Thyroid gland (tissue), 4 donors: ENCODE results near the gene CD38.

Source experiments
- POLR2A ChIP-seq, 2 donors: fragments of 450-650 bp; IDR thresholded peaks; one replicate each; pipeline ENCODE4 v1.6.1; 2017; ENCODE audit warnings: antibody characterized with exemption in 2 of 2, mild to moderate bottlenecking in 2 of 2, moderate library complexity in 1 of 2
- TF ChIP-seq, protein P1 (sequence below), 6 experiments: fragments of 200-600 bp in 3 of 6; fragments of 450-650 bp in 3 of 6; sonication (generic) in 3 of 6; IDR thresholded peaks; one replicate each; pipeline ENCODE4 v1.5.1; 2016 to 2019; ENCODE audit warnings: antibody characterized with exemption in 6 of 6, mild to moderate bottlenecking in 2 of 6, inconsistent platforms in 1 of 6, moderate library complexity in 1 of 6

DNA sequence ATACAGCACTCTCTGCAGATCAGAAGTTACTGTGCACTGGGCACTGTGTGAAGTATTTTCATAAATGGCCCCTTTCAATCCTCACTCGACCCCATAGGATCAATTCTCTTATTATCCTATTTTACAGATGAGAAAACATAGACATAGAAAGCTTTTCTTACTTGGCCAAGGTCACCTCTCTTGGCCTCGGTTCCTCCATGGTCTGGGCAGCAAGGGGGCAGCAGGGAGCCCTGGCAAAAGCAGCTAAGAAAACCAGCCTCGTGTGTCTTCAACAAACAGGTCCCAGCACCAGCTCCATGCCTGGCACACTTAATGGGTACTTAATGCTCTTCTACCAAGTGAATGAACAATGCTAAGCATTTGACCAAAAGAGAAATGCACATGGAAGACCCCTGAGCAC is 40.9 kb upstream of the CD38 start:
- TF ChIP-seq, protein P1, sequence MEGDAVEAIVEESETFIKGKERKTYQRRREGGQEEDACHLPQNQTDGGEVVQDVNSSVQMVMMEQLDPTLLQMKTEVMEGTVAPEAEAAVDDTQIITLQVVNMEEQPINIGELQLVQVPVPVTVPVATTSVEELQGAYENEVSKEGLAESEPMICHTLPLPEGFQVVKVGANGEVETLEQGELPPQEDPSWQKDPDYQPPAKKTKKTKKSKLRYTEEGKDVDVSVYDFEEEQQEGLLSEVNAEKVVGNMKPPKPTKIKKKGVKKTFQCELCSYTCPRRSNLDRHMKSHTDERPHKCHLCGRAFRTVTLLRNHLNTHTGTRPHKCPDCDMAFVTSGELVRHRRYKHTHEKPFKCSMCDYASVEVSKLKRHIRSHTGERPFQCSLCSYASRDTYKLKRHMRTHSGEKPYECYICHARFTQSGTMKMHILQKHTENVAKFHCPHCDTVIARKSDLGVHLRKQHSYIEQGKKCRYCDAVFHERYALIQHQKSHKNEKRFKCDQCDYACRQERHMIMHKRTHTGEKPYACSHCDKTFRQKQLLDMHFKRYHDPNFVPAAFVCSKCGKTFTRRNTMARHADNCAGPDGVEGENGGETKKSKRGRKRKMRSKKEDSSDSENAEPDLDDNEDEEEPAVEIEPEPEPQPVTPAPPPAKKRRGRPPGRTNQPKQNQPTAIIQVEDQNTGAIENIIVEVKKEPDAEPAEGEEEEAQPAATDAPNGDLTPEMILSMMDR (IDR thresholded peaks at IDR 0.05) = no peak
- TF ChIP-seq POLR2A (IDR thresholded peaks at IDR 0.05) = no peak
